HPDE6-E6E7 (cell line): Measurements from ENCODE around the gene GPD2.

Source experiments
- DNase-seq: peaks from one replicate; pipeline ENCODE4 v3.0.0; 2011; ENCODE audit warnings: missing footprints; ENCODE audit errors: extremely low spot score

The GPD2 gene

DNA sequence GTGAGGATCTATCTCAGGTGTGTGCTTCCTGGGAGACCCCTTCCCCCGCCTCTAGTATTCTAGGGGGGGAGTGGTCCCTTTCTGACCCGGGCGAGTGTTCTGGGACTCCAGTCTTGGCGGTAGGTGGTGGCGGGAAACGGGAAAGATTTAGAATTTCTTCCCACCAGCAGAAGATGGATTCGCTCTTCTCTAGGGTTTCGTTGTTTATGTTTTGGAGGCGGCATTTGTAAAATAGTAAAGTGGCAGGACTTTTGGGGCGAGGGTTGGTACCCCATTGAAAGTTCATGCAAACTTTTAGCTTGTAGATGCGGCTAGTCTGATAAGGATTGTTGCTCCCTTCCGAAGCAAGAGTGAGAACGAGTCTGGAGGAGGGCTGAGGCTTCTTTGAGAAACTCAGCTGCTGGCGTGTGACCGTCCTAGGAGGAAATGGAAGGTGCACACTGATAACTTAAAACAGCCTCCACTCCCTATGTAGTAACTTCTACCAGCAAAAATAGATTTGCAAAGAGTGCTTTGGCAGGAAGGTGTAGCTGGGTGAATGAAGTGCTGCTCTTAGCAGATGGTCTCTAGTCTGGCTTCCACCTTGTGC, 412 bp downstream of the GPD2 start:
- DNase-seq: no peak

DNA sequence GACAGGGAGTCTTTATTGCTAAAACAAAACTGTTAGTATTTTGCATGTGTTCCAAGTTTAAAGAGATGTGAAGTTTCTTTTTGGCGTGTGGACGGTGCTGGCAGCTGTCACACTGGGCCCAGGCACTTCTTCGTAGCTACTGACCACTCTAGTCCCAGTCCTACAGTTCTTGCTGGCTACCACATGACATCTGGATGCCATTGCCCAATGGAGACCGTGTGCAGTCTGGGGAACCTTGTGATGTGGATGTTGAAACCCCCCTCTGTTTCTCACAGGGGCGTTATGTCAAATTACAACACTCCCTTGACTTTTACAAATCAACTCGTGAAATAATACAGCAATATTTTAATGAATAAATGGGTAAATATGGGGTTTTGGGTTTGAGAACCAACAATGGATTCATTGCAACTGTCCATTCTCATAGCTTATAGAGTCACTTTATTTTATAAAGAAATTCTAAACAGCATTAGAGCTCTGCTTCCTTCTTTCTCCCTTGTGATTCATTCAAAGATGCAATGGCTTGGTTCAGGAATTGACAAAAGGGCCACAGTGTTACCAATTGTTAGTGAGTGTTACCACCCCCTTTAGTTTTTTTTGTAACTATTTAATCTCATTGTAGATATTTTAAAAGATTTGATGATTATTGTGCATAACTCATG, 1.2 kb downstream of the GPD2 start:
- no peak for DNase-seq

DNA sequence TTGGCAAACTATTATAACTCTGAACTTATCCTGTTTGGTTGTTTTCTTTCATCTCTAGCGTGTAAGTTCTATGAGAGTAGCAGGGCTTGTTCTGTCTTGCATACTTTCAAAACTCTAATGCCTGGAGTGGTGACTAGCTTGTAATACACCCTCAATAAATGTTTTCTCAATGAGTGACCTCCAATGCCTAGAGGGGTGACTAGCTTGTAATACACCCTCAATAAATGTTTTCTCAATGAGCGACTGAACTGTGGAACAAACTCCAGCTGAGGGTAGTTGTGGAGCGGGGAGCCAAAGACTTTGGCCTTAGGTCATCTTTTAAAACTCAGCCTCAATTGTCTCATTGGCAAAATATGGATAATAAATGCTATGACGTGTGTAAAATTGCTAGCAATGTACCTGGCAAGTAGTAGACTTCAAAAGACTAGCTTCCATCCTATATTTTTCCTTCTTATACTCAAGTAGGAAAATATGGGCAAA, 1.8 kb downstream of the GPD2 start:
- peak; percentile 45 for DNase-seq

DNA sequence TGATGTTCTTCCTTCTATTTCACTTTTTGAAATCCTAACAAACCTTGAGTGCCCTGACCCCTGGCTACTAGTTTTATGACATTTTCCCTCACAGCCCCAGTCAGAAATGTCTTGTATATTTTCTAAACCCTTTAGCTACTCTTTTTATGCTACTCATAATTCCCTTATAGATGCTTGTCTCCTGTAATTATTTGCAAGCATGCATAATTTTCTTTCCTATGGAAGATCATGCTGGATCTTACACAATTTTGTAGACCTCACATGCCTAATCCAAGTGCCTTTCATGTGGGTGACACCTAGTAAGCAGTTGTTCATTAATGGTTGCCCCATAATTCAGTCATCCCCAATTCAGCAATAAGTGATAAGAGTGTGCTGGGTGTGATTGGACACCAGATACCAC, 6.9 kb downstream of the GPD2 start:
- DNase-seq: no peak

DNA sequence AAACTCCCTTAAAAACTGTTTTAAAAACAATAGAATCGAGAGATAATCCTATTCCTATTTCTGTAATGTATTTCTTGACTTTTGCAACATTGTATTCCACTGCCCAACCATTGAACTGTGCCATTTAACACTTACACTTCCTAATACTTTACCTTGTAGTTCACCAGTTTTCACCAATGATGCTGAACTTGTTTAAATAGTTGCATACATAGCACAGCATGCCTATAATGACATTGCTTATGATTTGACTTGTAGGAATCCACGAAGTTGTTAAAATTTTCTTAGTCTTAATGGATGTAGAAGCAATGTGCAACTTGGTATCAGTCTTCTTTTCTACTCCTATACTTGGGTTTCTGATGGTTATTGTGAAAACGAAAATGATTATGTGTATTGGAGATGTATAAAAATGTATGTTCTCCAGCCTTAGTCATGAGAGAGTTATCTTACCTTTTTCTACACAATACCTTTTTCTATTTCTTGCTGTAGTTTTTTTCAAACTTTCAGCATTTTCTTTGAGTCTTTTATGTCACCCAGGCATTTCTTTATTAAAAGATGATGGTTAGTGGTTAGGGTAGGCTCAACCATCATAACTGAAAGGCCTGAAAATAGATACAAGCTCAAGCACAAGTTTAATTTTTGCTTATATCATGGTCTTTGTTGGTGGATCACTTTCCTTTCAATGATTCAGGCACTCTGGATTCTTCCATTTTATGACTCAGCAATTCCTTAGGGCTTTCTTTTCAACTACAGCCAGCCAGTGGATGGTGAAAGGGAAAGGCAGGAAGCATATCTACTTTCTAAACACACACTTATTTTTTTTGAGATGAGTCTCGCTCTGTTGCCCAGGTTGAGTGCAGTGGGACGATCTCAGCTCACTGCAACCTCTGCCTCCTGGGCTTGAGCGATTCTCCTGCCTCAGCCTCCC, 9.4 kb downstream of the GPD2 start:
- DNase-seq: no peak

DNA sequence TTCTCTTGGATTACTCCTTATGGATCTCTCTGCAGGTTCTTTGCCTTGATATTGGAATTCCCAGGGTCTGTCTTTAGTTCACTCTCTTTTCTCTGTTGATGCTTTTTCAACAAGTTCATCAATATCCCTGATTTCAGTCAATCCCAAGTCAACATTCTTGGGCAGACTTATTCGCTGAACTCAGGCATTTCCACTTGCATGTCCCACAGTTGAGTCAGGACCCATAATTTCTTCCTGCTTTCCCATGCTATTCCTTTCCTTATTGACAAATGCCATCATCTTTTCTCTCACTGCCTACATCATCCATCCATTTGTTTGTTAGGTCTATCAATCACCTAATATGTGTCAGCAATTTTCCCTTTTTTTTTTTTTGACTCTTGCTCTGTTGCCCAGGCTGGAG, 11.6 kb downstream of the GPD2 start:
- no peak for DNase-seq

DNA sequence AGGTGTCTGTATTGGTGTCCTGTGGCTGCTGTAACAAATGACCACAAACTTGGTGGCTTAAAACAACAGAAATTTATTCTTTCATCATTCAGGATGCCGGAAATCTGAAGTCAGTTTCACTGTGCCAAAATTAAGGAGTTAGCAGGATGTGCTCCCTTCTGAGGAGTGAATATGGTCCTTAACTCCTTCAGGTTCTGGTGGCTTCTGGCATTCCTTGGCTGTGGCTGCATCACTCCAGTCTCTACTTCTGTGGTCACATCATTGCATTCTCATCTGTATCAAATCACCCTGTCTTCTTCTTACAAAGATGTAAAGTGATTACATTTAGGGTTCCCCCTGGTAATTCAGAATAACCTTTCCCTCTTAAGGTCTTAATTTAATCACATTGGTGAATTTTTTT, 12.6 kb downstream of the GPD2 start:
- DNase-seq: no peak

DNA sequence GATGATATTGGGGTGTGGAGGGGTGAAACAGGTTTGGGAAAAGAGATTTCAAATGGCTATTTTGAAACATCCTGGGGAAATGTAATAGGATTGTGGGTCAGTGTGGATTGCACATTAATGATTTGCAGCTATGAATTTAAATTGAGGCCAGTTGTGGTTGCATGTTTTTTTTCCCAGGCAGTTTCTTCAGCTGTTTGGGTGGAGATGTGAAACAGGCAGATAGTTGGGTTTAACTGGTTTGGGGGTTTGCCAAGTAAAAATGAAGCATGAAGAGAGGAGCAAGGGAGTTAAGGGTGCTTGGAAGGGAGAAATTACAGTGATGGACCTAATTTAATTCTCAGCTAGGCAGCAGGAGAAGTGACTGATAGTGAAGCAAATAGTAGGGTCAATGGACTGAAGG, 16.8 kb downstream of the GPD2 start:
- no peak for DNase-seq

DNA sequence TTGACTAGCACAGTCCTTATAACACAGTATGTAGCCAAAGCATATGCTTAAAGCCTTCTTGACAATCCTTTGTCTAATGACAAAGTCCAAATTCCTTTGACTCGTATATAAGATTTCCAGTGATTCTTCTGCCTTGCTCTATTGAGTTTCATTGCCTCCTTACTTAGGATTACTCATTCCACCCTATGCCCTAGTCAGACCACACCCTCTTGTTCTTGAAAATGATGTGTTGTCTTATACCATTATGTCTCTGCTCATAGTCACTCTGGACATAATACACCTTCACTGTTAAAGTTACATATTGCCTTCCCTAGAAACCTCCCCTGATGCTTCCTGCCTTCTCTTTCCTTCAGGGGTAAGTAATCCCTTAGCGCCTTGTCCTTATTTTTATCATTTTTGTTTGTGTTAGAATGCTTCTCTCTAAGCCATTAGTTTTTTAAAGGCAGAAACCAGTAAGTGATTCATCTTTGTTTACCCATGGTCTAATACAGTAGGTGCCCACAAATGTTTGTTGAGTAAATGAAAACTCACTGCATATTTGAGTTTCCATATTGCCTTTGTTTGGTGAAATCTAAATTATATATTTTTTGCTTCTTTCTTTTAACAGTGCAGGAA, 19.3 kb downstream of the GPD2 start:
- DNase-seq: peak; percentile 78

DNA sequence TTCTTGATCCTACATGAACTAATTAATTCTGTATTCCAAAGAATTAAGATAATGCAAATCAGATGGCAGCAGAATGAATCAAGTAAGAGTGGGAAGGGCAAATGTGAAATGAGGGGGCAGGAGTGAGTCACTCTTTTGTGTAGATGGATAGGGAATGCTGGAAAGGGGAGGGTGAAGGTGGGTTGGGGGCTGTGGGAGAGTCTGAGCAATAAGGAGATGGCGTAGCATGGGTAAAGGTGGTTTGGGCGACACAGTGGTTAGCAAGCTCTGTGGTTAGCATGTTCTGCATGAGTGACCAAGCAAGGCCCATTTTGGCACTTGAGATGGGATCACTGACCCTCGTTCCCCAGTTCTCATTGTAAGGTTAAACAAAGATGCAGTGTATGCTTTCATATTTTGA, 20.4 kb downstream of the GPD2 start:
- no peak for DNase-seq

DNA sequence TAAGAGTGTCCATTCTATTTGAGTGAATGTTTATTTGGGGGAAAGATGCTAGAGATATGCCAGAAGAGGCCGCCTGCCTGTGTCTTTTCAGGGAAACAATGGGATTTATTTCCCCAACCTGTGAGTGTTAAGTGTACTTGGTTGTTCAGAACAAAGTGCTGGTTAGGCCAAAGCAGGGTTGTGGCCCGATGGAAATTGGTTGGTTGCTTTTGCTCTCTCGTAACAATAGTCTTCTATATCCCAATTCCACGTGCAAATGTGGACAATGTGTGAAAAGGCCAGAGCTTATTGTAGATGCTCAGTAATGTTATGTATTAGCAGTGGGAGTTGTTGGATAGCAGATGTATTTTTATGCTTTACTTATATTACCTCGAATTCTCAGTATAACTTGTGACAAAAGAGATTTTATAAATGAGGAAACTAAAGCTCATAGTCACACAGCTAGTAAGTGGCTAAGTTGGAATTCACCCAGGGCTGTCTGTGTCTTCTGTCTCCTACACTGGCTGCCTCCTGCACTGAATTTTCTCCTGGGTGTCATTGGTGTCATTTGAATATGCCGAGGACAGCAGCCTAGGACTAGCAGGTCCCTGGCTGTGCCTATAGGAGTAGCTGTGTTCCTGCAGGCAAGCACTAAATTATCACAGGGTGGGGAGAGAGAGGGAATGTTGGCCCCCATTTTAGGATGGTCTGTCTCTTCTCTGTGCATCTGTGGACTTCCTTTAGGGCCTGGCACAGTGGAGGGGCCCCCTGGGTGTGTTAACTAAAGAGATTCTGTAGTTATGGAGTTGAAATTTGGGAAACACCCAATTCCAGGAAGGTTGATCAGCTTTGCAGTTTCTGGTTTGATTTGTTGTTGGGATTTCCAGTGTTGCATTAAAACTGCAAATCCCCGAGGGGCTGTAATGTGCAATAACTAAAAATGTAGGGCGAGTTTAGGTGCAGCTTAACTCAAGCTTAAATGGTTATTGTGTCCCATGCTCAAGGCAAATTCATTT, 21.6 kb downstream of the GPD2 start:
- no peak for DNase-seq

DNA sequence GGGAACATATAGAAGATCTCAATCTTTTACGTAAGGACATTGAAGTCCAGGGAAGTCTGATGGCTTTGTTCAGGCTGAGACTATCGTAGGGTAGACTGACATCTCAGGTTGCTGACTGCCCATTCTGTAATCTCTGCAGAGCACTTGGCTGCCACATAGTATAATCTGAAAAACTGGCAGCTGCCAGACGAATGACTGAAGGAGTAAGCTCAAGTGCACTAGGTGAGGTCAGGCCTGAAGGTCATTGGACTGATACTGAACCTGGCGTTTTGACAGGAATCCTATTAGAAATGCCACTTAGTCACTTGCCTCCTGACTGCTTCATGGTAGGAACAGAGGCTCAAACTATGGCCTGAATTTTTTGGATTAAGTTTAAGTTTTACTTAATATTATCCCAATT, 23.5 kb downstream of the GPD2 start:
- DNase-seq: no peak

DNA sequence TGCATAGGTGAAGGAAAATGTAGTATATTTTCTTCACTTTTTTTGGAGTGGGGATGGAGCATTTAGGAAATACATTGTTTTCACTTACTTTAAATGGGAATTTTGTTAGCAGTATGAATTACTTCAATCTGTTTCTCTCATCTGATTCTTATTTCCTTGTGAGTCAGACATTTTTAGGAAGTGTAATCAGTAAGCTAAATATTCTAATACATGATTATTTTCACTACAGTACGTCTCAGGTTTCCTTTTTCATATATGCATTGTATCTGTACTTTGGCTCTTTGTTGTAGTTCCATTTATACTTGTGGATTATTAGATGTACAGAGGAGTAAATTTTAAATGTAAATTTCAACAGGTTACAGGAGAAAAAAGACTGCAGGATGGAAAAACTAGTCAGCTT, 27.9 kb downstream of the GPD2 start:
- peak; percentile 9 for DNase-seq

DNA sequence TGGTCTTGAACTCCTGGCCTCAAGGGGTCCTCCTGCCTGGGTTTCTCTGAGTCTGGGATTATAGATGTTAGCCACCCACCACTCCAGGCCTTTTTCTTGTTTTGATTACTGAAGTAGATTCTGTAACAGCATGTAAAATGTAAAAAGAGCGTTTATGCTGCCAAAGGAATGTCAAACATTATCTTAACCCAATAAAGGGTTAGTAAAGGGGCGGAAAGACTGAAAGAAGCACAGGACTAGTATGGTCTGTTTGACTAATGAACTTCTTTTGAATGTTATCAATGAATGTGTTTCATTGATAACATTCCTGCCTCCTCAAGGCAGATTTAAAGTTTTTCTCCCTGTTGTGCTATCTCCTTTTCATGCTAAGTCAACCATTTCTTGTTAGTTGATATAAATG, 29.4 kb downstream of the GPD2 start:
- no peak for DNase-seq

DNA sequence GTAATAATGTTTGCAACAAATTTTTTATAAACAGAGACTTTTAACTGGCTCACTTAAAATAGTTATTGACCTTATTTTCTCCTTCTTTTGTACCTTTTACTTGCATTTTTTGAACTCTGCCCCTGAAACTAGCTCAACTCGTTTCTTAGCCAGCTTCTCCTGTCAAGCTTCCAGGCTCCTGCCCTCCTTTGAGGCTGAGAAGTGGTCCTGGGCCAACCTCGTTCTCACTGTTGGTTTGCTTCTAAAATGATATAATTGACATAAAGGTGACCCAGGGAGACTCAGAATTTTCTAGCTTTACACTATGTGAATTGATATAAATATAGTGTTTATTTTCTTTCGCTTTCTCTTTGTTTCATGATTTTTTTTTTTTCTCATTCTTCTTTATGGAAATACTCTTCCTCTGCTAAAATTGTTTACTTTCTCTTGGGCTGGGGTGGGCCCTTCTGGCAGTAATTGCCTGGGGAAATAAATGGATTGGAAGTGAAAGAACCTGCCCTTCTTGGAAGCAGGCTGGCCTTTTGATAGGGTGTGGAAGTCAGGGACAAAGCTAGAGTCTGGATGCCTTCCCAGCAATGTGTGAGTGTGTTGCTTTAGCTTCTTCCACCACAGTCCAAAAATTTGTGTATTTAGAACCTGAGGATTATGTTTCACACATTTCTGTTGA, 30.7 kb downstream of the GPD2 start:
- DNase-seq: peak; percentile 5

DNA sequence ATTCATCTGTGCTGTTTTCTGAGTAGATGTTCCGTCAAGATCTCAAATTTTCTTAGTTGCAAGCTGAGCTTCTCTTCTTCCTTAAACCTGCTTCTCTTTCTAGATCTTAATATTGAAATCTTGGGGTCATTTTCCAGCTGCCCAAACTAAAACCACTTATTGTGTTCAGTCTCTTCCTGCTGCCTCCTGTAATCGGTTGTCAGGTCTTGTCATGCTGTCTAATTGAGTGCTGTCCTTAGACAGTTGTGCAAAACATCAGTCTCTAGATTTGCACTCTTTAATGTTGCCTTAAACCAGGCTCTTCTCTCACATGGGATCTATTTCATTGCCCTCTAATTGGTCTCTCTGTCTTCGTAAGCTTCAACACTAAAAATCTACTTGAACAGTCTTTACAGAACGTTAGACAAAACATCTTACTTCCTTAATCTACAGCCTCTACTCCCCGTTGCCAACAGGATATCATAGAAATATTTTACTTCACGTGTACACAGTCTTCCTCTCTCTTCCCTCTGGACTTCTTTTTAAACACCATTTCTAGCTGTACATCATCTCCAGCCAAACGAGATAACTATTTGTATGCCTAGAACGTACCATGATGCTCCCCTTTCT, 34.9 kb downstream of the GPD2 start:
- no peak for DNase-seq

DNA sequence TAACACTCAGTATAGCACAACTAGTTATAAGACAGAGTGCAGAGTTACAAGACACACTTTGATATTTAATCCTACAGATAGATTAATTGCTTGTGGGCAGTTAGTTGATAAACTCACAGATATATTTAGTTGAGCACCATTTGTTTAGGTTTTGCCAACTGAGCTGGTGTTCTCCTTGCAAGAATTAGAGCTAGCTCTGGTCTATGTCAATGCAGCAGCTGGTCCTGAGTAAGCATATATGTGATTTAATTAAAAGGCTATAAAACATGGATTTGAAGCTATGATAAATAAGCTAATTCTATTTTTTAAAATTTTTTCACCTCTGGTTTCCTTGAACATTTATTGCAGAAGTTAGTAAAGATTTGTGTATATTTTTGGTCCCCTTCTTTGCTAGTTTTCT, 35.6 kb downstream of the GPD2 start:
- DNase-seq: no peak

DNA sequence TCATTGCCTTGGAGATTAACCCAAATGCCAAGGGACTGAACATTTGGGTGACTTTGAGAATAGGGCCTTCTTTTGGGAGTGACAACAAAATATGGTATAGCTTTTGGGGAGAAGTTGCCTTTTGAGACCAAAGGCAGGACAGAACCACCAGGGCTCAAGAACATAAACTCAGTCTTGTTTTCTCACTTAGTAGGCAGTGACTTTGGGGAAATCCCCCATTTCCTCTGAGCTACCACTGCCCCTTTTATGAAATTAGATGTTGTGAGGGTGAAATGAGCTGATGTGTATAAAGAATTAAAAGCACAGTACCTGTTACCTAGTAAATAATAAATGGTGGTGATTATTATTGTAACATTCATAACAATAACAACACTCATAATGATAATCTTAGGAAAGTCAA, 36.5 kb downstream of the GPD2 start:
- no peak for DNase-seq

DNA sequence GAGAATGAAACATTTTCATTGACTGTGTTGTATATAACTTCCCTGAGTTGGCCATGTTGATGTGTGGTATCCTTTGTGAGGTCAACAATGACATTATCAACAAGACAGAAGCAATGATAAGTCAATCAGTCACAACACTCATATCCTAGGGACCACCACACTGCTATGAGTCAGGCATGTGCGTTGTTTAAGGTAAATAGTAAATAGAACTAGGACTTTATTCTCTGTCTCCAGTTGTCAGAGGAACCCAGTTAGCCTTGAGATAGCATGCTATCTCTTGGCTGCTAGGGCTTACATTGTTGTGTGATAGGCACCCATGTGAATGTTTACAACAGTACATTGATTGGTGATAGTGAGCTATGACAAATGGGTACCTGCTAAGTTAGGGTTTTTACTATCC, 37.3 kb downstream of the GPD2 start:
- no peak for DNase-seq

DNA sequence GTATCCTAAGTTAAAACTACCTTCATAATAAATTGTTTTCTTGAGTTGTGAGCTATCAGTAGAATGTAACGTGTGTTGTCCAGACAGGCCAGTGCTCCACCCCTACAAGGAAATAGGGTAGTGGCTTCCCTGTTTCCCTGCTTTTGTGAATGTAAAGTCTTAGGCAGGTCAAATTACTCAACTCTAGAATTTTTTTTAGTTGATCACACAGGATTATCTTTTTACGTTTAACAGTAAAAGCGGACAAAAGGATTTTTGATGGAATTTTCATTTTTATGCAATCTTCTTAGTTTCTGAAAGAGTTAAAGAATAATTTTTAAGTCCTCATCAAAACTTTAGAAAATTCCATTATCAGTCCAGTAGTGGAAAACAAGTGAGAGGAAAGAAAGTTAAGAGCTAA, 38.2 kb downstream of the GPD2 start:
- DNase-seq: peak; percentile 59
